Stimulated activated CD8-positive, alpha-beta memory T cell treated with anti-CD3 and anti-CD28 coated beads, Interleukin-4, amount 100 ng/mL, for 24 hours (primary cell): ENCODE results near the gene FHIP1B.

Experiments
- DNase-seq: peaks from one replicate; pipeline ENCODE4 v3.0.0-alpha.2; 2020; ENCODE audit warnings: low read depth

Gene FHIP1B

GRCh38 chr11:6200975-6201374 is 33.5 kb downstream of the FHIP1B start:
- no peak for DNase-seq

DNA sequence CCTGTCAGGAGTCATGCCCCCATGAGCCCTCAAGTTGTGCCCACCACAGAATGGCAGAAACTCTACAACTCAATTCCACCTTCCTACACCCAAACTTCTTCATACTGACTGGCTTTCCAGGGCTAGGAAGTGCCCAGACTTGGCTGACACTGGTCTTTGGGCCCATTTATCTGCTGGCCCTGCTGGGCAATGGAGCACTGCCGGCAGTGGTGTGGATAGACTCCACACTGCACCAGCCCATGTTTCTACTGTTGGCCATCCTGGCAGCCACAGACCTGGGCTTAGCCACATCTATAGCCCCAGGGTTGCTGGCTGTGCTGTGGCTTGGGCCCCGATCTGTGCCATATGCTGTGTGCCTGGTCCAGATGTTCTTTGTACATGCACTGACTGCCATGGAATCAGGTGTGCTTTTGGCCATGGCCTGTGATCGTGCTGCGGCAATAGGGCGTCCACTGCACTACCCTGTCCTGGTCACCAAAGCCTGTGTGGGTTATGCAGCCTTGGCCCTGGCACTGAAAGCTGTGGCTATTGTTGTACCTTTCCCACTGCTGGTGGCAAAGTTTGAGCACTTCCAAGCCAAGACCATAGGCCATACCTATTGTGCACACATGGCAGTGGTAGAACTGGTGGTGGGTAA is 35.1 kb downstream of the FHIP1B start, which contains the start of gene OR52W1:
OR52W1 (plus strand) TSS at position 51 of the 637 bp plus-strand sequence; CDS start at position 51, 0 bp downstream.
- DNase-seq = no peak

GRCh38 chr11:6197466-6198200 is 36.8 kb downstream of the FHIP1B start:
- no peak for DNase-seq

DNA sequence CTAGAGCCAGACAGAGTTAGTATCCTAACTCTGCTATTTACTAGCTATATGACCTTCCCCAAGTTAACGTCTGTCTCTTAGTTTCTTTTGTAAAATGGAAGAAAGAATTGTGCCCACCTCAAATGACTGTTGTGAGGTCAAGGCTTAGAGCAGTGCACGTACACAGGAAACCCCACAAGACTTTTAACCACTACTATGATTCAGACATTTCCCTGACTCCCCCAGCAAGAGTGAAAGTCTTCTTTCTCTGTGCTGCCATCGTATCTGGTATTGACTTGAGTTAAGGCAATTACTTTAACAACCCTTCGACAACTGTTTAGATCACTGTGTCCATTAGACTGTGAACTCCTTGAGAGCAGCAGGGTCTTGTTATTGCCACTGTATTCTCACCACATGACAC is 38.0 kb downstream of the FHIP1B start:
- DNase-seq = no peak

DNA sequence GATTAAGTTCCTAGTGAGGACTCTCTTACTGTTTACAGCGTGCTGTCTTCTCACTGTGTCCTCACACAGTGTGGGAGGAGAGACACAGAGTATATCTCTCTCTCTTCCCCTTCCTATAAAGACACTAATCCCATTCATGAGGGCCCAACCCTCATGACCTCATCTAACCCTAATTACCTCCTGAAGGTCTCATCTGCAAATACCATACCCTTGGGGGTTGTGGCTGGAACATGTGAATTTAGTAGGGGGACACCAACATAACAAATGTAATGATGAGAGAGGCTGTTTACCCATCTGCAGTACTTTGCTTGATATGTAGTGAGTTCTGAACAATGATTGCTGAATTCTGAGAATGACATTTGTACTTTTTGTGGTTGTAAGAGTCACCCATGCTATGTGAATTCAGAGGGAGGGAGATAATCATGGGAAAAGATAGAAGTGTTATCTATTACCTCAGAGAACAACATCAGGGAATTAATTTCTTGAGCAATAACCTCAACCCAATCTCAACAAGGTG is 40.3 kb downstream of the FHIP1B start:
- DNase-seq = no peak

- DNase-seq = no peak
These were observed 42.7 kb downstream of the FHIP1B start for GRCh38 chr11:6191742-6192141.

DNA sequence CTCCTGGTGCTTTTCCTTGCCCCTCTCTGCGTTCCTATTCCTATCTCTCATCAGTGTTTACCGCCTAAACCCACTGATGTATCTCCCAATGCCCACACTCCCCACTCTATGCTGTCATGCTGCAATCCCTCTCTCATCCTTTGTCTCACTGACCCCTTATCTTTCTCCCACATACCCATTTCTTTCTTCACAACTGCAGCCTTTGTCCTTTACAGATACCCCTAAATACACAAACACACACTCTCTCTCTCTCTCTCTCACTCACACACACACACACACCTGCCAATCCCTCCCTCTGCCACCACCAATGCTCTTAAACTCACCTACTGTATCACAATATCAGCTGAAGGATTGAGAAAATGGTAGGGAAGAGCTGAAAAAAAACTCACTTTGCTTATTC is 59.0 kb downstream of the FHIP1B start:
- no peak for DNase-seq

- DNase-seq = no peak
These were observed 64.2 kb downstream of the FHIP1B start, which contains the start of gene OR52B2 for GRCh38 chr11:6170226-6170625. Gene OR52B2 (minus strand): TSS chr11:6170326. CDS start chr11:6170326, 0 bp downstream.
